GM18867 (cell line): Measurements from ENCODE around the gene PARVB.

Experiments
- ATAC-seq: cut with Tn5 transposase; IDR thresholded peaks from one replicate; pipeline ENCODE4 v1.9.1; 2021; ENCODE audit warnings: mild to moderate bottlenecking, moderate library complexity; ENCODE audit not compliant: unreplicated experiment

PARVB gene

GRCh38 chr22:44025171-44026065, 1.3 kb downstream of the PARVB start:
- peak; percentile 61 for ATAC-seq

DNA sequence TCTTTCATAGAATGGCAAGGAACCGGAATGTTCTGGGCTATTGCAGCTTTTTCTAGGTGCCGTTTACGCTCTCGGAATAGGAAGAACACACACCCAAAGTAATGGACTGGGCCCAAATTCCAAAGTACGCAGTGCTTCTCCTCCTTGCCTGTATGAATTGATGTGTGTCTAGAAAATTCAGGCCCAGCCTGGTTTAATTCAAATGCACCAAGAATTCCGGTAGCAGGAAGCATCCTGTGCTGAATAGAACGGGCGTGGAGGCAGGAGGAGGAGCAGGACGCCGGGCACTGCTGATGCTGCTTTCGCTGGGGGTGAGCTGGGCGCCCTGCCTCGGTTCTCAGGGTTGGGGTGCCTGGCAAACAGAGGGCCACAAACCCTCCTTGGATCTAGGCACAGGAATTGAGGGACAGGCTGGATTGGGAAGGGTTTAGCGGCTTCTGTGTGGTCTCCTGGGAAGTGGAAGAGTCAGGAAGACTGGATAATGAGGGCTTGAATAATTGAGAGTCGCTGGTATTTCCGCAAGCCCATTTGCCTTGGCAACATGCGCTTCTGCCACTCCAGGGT, 2.0 kb downstream of the PARVB start:
- no peak for ATAC-seq

DNA sequence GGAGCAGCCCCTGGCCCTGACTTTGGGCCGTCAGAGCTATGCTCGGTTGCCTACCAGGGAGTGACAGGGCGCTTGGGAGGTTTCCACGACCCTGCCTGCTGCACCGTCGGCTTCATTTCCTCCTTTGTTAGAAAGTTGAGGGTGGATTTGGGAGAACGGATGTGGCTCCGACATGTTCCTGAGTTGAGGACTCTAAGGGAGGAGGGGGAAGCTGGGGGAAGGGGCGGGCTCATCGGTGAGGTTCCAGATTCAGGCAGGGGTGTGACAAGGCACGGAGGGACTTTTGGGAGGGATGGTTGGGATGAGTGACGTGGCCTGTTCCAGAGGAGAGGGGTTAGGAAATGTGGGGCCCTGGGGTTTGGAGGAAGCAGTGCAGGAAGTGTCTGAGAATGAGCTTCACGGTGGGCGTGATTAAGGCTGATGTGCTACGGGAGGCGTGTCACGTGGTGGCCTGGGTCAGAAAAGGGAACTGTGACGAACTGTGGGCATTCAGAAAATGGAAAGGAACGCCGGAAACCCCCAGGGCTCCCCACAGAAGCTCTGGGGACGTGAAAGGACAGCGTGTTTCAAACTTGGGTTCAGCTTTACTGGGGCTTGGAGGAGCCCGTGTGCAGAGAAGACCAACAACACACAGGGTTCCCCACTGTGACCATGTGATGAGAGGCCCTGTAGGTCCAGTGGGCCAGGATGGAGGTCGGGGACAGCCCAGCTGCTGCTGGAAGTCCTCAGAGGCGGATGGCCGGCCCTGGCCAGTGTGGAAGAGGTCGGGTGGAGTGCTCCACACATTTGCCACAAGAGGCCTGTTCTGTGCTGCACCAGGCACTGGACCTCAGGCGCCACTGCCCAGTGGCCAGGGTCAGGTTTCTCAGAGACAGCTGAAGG, 2.8 kb downstream of the PARVB start:
- peak; percentile 46 for ATAC-seq

DNA sequence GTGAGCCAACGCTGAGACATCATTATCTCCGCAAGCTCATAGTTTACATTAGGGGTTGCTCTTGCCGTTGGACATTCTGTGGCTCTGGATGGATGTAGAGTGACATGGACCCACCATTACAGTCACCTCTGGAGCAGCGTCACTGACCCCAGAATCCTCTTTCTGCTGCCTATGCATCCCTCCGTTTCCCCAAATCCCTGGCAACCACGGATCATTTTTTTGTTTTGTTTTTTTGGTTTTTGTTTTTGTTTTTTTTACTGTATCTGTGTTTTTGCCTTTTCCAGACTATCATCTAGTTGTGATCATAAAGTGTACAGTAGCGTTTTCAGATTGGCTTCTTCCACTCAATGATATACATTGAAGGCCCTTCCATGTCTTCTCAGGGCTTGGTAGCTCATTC, 4.0 kb downstream of the PARVB start:
- no peak for ATAC-seq

- ATAC-seq, result no peak
Observed at GRCh38 chr22:44029069-44029468, 5.0 kb downstream of the PARVB start.

DNA sequence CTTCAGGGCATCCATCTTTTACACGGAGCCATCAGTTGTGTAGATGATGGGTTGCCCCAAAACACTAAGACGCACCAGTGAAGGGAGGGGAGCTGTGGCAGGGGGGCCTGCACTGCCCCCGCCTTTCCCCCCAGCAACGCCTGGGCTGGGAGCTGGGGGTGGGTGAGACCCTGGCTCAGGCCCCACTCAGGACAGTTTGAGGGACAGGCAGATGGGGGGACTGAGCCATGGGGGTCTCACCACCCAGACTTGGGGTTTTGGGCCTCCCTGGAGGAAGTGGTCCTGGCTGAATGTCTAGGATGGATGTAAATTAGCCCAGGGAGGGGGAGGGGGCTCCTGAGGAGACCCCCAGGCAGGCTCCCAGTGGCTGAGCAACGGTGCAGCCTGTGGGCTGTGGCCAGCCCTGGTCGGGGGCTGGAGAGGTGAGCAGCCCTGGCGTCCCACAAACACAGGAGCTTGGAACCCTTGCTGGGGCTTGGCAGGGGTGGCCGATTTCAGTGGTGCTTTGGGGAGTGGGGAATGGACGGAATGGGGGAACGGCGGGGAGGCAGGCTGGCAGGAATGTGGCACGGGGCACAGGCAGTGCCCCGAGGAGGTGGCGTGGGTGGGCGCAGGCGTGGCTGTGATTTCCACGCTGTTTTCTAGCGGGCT, 6.1 kb downstream of the PARVB start:
- ATAC-seq, result no peak

DNA sequence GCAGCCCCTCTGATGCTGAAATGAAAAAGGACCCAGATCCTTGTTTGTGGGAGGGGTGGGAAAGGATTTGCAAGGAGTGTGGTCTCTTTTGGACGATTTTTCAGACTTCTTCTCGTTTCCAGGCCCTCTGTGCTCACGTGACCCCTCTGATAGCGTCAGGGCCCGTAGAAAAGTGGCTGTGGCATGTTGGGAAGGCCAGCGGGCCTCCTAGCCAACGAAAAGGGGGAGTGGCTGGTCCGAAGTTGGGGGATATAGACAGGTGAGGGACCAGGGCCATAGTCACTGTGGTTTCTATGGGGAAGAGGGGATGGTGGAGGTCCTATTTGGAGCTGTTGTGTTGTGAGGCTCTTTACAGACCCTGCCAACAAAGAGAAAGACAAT, 6.6 kb downstream of the PARVB start:
- ATAC-seq, result no peak

GRCh38 chr22:44031158-44031952, 7.3 kb downstream of the PARVB start:
- ATAC-seq, result no peak

DNA sequence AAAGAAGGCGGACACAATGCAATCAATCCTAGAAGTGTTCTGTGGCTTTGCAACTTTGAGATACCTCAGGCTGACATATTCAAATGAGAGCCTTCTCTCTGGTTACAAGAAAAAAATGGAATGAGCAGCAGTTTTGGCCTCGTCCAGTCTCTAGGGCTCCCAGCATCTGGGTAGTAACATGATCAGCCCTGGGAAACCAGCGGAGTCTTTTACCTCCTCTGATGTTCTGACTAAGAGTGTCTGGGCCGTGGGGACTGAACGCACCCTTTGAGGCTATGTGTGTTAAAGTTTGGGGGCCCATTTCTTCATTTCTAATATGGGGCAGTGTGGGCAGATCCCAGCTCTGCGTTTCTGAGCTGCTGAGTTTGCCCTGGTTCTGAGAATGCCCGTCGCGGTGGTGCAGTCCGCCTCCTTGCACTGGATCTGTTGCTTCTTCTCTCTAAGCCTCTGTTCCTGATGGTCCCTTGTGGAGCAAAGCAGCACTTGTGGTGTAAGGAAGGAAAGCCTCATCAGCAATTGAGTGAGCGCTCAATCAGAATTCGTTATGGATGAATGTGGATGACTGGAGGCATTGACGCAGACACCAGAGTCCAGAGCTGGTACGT, 8.1 kb downstream of the PARVB start:
- ATAC-seq, result no peak

DNA sequence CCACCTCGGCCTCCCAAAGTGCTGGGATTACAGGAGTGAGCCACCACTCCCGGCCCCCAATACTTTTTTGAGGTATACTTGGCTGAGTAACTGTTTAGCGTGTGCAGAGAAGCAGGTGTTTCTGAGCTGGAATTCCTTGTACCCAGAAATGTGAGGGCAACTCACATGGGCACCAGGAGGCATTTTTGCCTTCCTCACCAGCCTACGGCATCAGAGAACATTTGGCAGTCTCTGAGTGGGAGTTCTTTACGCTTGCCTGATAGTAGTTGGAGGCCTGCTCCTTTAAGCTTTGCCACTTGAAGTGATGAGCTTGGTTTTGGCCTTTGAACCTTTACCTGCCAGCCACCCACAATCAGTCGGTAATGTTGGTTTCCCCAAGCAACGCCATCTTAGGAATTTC, 9.2 kb downstream of the PARVB start:
- no peak for ATAC-seq

DNA sequence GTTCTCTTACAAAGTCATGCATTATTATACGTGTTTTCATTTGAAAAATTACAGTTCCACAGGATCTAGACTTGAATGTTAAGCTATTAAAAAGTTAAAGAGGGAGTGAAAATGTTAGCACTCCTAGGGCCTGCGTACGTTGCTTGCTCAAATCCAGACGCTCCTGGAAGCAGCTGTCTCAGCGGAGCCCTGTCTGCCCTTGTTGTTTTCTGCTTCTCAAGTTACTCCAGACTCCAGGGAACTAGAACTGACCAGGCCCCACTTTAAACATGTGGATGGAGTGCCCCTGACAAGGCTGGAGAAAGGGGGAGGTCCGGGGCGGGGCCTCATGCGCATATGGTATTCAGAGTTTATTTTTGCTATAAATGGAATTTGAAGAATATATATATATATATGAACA, 9.6 kb downstream of the PARVB start:
- no peak for ATAC-seq

- ATAC-seq, result no peak
Observed at GRCh38 chr22:44037519-44038375, 13.6 kb downstream of the PARVB start.

DNA sequence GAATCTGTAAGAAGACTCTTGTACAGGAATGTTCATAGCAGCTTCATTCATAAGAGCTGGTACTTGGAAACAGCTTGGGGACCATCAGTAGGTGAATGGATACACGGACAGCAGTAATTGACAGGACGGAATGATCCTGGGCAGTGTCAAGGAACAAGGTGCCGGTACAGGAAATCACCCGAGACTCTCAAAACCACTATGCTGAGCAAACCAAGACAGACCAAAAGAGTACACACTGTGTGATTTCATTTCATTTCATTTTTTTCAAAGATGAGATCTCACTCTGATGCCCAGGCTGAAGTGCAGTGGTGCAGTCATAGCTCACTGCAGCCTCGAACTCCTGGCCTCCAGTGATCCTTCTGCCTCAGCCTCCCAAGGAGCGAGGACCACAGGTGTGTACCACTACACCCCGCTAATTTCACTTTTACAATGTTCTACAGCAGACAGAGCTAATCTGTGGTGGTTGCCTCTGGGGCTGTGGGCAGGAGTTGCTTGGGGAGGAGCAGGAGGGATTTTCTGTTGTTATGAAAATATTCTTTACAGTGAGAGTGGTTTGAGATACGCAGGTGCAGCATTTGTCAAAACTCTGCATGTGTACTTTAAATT, 15.6 kb downstream of the PARVB start:
- no peak for ATAC-seq

DNA sequence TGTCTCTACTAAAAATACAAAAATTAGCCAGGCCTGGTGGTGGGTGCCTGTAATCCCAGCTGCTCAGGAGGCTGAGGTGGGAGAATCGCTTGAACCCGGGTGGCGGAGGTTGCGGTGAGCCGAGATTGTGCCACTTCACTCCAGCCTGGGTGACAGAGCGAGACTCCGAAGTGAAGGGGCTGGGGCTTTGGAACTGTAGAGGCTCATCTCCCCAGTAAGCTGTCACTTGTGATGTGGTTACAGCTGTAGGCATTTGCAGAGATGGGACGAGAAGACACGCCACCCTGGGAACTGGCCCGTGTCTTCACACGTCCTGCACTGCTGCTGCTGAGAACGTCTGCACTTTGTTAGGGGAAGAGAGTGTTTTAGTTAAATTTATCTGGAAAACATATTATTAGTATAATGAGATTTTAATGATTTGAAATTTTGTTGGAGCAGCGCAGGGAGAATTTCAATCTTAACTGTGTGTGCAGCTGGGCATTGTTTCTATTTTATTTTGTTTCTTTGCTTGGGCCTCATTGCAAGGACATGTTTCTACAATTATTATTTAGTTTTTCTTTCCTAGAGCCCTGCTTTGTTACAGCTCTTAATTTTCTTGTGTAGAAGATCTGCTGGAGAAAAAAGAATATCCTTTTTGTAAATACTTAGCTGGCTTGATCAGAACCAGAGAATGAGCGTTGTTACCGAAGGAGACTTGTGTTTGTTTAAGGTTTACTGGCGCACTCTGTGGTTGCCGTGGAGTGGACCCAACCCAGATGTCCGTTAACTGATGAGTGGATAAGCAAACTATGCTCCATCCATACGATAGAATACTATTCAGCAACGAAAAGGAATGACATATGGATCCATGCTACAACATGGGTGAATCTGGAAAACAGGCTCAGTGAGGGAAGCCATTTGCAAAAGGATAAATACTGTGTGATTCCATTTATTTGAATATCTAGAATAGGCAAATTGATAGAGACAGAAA, 18.4 kb downstream of the PARVB start:
- peak; percentile 66 for ATAC-seq

DNA sequence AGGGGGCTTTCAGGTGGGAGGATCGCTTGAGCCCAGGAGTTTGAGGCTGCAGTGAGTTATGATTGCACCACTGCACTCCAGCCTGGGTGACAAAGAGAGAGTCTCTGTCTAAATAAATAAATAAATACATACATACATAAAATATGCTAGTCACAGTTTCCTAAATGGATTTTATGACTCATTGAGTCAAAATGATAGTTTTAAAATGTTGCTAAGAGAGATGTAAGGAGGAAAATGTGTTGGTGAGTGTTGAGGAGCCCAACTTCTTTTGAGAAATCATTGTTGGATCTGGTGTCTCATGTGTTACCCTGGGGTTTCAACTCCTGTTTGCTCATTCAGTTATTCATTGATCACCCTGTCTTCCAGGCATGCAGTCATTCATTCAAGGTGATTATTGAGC, 21.0 kb downstream of the PARVB start:
- ATAC-seq, result no peak

DNA sequence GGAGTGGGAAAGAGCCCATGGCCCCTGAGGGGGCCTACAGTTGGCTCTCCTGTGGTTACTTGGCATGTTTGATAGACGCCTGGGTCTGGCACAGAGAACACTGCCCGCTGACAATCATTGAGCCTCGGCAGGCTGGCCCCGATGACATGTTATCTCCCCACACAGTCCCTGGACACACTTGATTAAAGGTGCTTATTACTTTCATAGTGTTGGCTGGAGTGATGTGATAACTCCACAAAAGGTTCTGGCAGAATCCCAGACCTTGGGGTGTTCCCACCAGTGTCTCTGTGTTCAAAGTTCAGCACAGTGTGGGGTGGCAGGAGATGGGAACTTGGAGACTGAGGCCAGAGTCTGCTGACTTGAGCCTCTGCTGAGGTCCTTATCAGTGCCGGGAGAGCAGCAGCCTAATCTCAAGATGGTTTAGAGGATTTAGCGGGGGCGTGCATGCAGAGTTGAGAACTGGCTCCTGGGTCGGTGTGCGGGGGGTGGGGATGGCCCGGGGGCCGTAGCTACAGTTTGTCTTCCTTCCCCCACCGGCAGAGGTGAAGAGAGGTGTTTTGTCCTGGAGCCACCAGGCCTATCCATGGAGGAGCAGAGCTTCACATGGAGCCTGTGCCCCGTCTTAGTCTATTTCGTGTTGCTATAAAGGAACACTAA, 22.5 kb downstream of the PARVB start:
- ATAC-seq, result no peak

DNA sequence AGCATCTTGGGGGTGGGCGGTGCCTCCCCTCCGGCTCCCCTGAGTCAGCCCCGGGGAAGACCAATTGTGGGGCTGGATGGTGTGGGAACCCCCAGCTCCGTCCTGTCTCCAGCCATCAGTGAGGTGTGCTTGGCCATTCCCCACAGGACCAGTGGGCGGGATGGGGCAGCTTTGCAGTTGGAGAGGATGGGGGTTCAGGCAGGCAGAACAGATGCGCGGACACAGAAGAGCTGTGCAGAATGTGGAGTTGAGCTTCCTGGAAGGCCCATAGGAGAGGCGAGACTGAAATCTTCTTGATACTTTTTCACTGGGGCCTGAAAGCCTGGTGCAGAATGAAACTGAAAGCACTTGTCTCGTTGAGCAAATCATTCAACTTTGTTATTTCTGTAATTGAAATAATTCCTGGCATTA, 23.8 kb downstream of the PARVB start:
- ATAC-seq, result no peak
